HG03432 (cell line): Measurements from ENCODE around the gene CCDC34.

ENCODE experiments used
- ATAC-seq: cut with Tn5 transposase; IDR thresholded peaks from one replicate; pipeline ENCODE4 v1.9.1; 2021; ENCODE audit warnings: mild to moderate bottlenecking, moderate library complexity; ENCODE audit not compliant: unreplicated experiment

Gene CCDC34

DNA sequence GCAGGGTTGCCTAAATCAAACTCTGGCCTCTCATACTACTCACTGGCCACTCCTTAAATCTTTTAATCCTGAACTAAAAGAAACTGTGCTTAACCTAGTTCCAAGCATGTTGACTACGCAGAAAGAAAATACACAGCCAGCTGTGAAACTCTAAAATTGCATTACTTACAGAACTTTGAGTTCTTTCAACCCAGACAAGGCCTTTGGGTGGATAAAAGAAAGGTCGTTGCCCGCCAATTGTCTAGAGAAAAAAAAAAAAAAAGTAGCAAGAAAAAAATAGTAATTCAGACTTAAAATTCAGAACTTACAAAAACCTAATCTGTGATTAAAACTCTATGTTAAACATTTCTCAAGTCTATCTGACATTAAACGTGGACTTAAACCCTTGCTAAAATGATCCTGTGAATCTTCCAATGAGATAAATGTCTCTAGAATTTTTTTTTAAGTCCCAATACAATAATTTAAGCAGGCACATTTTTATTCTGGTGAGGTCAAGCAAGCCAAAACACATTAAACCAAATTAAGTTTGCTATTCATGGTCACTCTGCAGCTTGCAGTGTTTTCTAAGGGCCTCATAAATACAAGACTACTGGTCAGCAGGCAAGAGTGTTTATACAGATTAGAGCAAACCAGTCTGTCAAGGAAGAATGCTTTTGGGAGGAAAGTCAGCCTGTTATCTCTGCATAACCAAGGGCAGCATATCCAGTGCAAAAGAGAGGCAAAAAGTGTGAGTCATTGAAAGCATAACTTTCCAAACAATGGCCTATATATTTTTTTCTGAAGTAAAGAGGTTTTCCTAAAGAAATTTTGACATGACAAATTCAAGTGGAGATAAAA lies 29.5 kb upstream of the CCDC34 start:
- ATAC-seq, result no peak

DNA sequence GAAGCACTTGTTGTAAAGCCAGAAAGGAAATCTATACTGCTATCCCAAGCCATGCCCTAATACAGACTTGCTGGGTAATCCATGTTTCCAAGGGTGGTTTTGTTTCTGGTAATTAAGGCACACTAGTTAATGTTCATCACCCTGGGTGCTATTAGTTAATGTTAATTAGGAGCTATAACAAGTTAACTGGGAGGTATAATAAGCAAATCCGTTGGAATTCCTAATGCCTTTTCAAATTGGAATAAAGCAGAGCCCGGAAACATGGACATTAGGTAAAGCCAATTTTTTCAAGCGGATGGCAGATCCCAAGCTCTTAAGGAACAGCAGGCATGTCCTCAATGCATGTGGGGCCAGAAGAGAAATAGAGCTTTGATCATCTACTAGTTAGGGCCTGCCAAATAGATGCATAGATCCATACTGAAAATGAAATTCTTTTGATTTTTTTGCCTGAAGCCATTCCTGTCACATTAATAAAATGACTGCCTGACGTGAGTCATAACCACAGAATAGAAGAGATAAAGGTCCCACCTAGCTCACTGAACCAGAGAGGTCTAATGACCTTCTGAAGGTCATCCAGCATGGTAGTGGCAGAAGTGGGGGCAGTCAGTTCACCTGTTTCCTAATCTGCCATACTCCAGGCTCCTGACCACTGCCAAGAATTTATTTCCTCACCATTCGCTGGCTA lies 28.5 kb upstream of the CCDC34 start:
- no peak for ATAC-seq

- ATAC-seq, result no peak
Measured at GRCh38 chr11:27390318-27391295, 27.6 kb upstream of the CCDC34 start.

DNA sequence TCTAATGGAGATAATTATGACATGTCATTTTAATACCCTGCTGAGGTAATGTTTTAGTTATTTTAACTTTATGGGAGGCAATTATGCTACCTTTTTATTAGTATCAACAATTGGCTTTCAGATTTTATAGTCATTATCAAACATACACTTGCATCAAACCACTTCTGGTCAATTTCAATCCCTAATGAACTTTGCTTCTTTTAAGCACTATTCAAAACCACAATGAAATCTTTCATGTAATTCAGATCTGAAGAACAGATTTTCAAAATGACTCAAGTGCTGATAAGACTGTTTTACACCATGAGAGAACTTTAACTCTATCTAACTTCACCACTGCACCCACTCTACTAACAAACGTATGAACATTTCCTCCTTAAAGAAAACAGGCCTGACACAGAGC lies 25.9 kb upstream of the CCDC34 start:
- ATAC-seq, result no peak

GRCh38 chr11:27388001-27388400 lies 25.0 kb upstream of the CCDC34 start:
- ATAC-seq, result peak; percentile 50

- ATAC-seq, result no peak
Measured at GRCh38 chr11:27387362-27387761, 24.3 kb upstream of the CCDC34 start.

DNA sequence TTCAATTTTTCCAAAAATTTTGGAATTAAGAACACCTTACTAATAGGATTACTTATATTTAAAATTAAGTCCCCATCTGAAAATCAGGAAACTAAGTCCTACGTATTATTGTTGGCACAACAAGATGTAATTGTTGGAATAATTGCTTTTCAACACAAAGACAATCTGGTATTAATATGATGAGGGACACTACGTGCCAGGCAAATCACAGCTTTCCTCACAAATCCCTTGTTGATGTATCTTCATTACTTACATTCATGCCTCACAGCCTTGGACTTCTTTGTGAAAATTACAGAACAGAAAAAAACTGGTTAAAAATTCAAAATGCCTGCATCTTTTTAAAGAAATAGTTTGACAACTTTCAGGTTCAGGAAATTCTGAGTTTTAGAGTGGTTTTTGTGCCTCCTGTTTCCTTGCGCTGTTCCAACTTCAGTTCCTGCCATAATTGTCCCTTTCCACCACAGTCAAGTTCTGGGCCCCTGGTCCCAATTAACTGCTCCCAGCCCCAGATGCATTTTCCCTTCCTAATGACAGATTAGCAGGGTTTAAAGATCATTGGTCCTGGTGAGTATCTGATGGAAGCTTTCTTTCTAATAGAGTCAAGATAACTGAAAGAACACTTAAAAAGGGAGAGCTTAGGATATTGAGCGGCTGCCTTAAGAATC lies 23.3 kb upstream of the CCDC34 start:
- no peak for ATAC-seq

GRCh38 chr11:27385245-27385644 lies 22.2 kb upstream of the CCDC34 start:
- ATAC-seq, result no peak

DNA sequence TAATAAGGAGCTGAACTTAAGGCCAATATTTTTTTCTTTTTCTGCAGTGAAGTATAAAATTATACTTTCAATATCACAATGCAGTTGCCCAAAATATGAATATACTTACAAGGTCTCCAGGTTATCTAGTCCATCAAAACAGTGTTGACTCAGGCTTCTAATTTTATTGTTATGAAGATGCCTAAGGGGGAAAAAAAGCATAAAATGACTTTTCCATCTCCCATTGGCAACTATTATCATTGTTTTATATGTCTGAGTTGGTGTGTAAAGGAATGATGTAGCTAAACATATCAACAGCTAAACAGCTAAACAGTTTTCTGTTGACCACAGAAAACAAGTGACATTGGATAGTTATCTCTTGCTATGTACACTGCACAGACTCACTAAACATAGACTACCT lies 21.2 kb upstream of the CCDC34 start:
- no peak for ATAC-seq

GRCh38 chr11:27383645-27384044 lies 20.6 kb upstream of the CCDC34 start:
- ATAC-seq, result no peak

- ATAC-seq, result peak; percentile 65
Measured at GRCh38 chr11:27381238-27381666, 18.2 kb upstream of the CCDC34 start.

- no peak for ATAC-seq
Measured at GRCh38 chr11:27380771-27381170, 17.8 kb upstream of the CCDC34 start.

- no peak for ATAC-seq
Measured at GRCh38 chr11:27379449-27379848, 16.4 kb upstream of the CCDC34 start.

DNA sequence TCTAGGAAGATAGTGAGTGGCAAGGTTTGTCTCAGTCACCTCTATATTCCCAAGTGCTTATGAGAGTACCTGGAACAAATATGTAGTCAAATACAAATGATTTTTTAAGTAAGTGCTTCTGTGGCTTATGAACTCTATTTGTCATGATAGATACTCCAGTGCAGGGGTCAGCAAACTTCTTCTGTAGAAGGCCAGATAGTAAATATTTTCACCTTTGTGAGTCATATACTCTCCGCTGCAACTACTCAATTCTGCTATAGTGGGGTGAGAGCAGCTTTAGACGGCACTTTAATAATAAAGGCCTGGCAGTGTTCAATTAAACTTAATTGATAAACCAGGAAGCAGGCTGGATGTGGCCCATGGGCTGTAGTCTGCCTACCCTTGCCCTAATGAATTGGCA lies 12.4 kb upstream of the CCDC34 start:
- ATAC-seq, result no peak

- ATAC-seq, result no peak
Measured at GRCh38 chr11:27373856-27374602, 11.0 kb upstream of the CCDC34 start.

DNA sequence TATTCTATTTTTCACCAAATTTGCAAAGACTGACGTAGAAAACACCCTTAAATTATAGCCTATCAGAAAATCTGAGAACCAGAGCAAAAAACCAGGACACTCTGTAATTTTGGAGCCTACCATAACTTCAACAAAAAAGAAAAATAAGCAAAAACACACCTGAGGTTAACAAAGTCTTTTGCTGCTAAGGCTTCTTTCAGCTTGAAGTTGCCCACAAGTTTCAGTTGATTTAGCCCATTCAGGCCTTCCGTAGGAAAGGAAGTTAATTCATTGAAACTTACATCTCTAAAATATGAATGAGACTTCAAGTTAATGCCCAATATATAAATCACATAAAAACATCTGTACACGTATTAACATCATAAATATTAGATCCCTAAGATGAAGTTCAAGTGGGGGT lies 10.4 kb upstream of the CCDC34 start:
- no peak for ATAC-seq

DNA sequence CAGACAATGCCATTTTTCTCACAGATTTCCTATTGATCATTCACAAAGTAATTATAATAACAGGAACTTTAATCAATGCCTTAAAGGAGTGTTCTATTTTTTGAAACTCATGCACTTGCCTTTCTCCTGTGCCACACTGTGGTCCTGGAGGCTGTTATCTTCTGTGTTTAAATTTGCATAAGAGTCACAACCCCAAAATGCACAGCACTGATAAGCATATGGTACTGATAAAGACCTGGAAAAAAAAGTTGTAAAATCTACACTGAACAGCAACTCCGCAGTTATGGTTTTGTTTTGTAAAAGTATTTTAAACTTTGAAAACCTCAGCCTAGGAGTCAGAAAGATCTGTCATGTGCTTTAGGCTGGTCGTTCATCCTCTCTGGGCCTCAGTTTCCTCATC lies 9.1 kb upstream of the CCDC34 start:
- no peak for ATAC-seq

DNA sequence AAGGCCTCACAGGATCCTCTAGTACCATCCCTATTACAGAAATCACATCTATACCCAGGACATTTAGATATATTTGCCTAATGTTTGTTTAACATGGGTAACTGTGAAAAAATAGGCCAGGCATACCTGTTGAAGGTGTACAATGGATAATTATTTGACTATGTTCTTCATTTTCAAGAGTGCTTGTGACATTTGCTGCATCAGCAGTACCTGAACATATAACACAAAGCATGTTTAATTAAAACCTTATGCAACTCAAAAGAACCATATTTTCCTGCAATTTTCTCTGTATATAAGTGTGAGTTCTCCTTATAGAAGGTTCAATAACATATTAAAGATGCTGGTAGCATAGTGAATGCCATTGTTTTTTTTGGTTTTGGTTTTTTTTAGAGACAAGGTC lies 8.5 kb upstream of the CCDC34 start:
- no peak for ATAC-seq

GRCh38 chr11:27370374-27370773 lies 7.4 kb upstream of the CCDC34 start:
- no peak for ATAC-seq

GRCh38 chr11:27367881-27368280 lies 4.9 kb upstream of the CCDC34 start:
- no peak for ATAC-seq
